WTC11 (cell line): ENCODE results near the gene TMEM269. TPM values are rescaled to one million over a fixed set of nuclear protein-coding genes. Genes with fewer than 3 reads are reported as not detected.

Experiments
- ATAC-seq: fragments of 200-7000 bp; cut with Tn5 transposase; 2 replicates; pipeline ENCODE4 v1.10.0; 2021; ENCODE audit warnings: mild to moderate bottlenecking, moderate library complexity
- CTCF ChIA-PET: fragments of 300-600 bp; sonication (Branson Sonifier 250); formaldehyde crosslinking; loops from one replicate; lab custom pipeline; 2021; ENCODE audit warnings: antibody characterized with exemption; lab: Charles Lee
- POLR2A ChIA-PET: fragments of 350-600 bp; sonication (Branson Sonifier 250); formaldehyde crosslinking; loops from one replicate; lab custom pipeline; 2021; ENCODE audit warnings: antibody characterized with exemption; lab: Charles Lee
- DNase-seq: peaks from one replicate; pipeline ENCODE4 v3.0.0; 2021; ENCODE audit warnings: low spot score
- H3K27ac Mint-ChIP-seq: 2 replicates; pipeline ENCODE4 v1.8.0; 2021; ENCODE audit warnings: mixed read lengths
- H3K27me3 Mint-ChIP-seq: 2 replicates; pipeline ENCODE4 v1.8.0; 2021; ENCODE audit warnings: low read depth, mild to moderate bottlenecking, moderate library complexity, mixed read lengths
- H3K36me3 Mint-ChIP-seq: 2 replicates; pipeline ENCODE4 v1.8.0; 2021; ENCODE audit warnings: mixed read lengths
- H3K4me1 Mint-ChIP-seq: 2 replicates; pipeline ENCODE4 v1.8.0; 2022; ENCODE audit warnings: mixed read lengths
- H3K4me3 Mint-ChIP-seq: 2 replicates; pipeline ENCODE4 v1.8.0; 2021; ENCODE audit warnings: mild to moderate bottlenecking, moderate library complexity, mixed read lengths
- H3K9me3 Mint-ChIP-seq: 2 replicates; pipeline ENCODE4 v1.8.0; 2021; ENCODE audit warnings: mixed read lengths
- CREM ChIP-seq: sonication (generic); formaldehyde crosslinking; IDR thresholded peaks from 2 replicates; pipeline ENCODE4 v1.8.1; 2022; ENCODE audit warnings: mild to moderate bottlenecking, missing genetic modification reagents, moderate library complexity
- EMX1 ChIP-seq: fragments of 250-450 bp; sonication (Bioruptor Pico); IDR thresholded peaks from 2 replicates; pipeline ENCODE4 v1.8.0; 2021; ENCODE audit warnings: mild to moderate bottlenecking
- ERG ChIP-seq: fragments of 250-450 bp; sonication (Bioruptor Pico); IDR thresholded peaks from 2 replicates; pipeline ENCODE4 v1.8.0; 2021; ENCODE audit warnings: mild to moderate bottlenecking
- ESRRA ChIP-seq: sonication (generic); formaldehyde crosslinking; IDR thresholded peaks from 2 replicates; pipeline ENCODE4 v1.8.1; 2022; ENCODE audit warnings: mild to moderate bottlenecking, missing genetic modification reagents, borderline replicate concordance
- FOXJ3 ChIP-seq: sonication (generic); formaldehyde crosslinking; IDR thresholded peaks from 2 replicates; pipeline ENCODE4 v1.9.0; 2021; ENCODE audit warnings: missing genetic modification reagents, mild to moderate bottlenecking, borderline replicate concordance
- IRF1 ChIP-seq: sonication (generic); formaldehyde crosslinking; IDR thresholded peaks from 2 replicates; pipeline ENCODE4 v1.8.0; 2023; ENCODE audit warnings: missing genetic modification reagents
- JAZF1 ChIP-seq: fragments of 250-450 bp; sonication (Bioruptor Pico); IDR thresholded peaks from 2 replicates; pipeline ENCODE4 v1.9.0; 2021; ENCODE audit warnings: moderate library complexity, mild to moderate bottlenecking, inconsistent platforms
- MYBL2 ChIP-seq: sonication (generic); formaldehyde crosslinking; IDR thresholded peaks from 2 replicates; pipeline ENCODE4 v1.8.1; 2023; ENCODE audit warnings: mild to moderate bottlenecking, moderate library complexity, missing genetic modification reagents
- TEAD1 ChIP-seq: sonication (generic); formaldehyde crosslinking; IDR thresholded peaks from 2 replicates; pipeline ENCODE4 v1.8.0; 2022; ENCODE audit warnings: mild to moderate bottlenecking, missing genetic modification reagents
- ZNF232 ChIP-seq: sonication (generic); formaldehyde crosslinking; IDR thresholded peaks from 2 replicates; pipeline ENCODE4 v1.8.0; 2022; ENCODE audit warnings: mild to moderate bottlenecking, missing genetic modification reagents
- total RNA-seq: library from RNA; stranded (reverse); gene quantifications from 3 replicates; pipeline ENCODE4 v1.2.3, GENCODE V29; 2021
- TF ChIP-seq, protein P1 (sequence below): sonication (generic); formaldehyde crosslinking; IDR thresholded peaks from 2 replicates; pipeline ENCODE4 v1.8.1; 2023; ENCODE audit warnings: mild to moderate bottlenecking, missing genetic modification reagents, moderate library complexity
- TF ChIP-seq, protein P2 (sequence below): fragments of 250-450 bp; sonication (Bioruptor Pico); conservative IDR thresholded peaks from 2 replicates; pipeline ENCODE4 v1.9.0; 2021; ENCODE audit warnings: mild to moderate bottlenecking
- TF ChIP-seq, protein P3 (sequence below): sonication (generic); formaldehyde crosslinking; conservative IDR thresholded peaks from 2 replicates; pipeline ENCODE4 v1.8.1; 2022; ENCODE audit warnings: mild to moderate bottlenecking, missing genetic modification reagents
- TF ChIP-seq, protein P4 (sequence below): sonication (generic); formaldehyde crosslinking; IDR thresholded peaks from 2 replicates; pipeline ENCODE4 v1.8.1; 2023; ENCODE audit warnings: mild to moderate bottlenecking, missing genetic modification reagents, moderate library complexity
- TF ChIP-seq, protein P5 (sequence below): fragments of 250-450 bp; sonication (Bioruptor Pico); IDR thresholded peaks from 2 replicates; pipeline ENCODE4 v1.9.0; 2021; ENCODE audit warnings: mild to moderate bottlenecking, borderline replicate concordance

TMEM269 gene
- total RNA-seq, 1 experiment from 2014 or later = 0.57 TPM

- TF ChIP-seq FOXJ3 (CRISPR knock-in tag) (no peak), ZNF232 (CRISPR knock-in tag) (no peak), ESRRA (CRISPR knock-in tag) (no peak), EMX1 (CRISPR knock-in tag) (no peak), IRF1 (CRISPR knock-in tag) (no peak), CREM (CRISPR knock-in tag) (no peak), TEAD1 (no peak)
- TF ChIP-seq, protein P1, sequence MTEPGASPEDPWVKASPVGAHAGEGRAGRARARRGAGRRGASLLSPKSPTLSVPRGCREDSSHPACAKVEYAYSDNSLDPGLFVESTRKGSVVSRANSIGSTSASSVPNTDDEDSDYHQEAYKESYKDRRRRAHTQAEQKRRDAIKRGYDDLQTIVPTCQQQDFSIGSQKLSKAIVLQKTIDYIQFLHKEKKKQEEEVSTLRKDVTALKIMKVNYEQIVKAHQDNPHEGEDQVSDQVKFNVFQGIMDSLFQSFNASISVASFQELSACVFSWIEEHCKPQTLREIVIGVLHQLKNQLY (CRISPR knock-in tag) = no peak
- TF ChIP-seq, protein P2, sequence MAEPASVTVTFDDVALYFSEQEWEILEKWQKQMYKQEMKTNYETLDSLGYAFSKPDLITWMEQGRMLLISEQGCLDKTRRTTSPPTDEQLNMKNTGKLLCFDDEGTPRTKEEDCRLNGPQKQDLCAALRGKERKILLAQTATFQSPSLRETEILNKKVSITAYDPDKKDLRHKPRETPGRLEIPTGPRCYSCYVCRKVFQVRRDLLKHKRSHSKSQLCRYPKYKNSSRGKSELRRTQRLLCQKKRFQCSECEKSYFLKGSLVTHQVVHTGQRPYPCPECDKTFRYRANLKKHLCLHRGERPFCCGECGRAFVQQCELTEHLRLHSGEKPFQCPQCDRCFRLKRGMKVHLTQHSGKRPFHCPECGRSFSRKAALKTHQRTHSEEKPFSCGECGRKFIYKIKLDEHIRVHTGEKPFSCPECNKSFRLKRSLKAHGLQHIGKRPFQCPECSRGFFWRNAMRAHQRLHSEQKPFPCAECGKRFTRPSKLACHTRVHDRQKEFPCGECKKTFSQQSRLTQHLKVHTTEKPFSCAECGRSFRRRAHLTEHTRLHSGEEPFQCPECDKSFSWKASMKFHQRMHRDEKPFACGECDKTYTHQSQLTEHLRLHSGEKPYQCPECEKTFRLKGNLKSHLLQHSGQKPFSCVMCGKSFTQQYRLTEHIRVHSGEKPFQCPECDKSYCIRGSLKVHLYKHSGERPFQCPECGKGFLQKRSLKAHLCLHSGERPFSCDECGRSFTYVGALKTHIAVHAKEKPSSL (CRISPR knock-in tag) = no peak
These were observed 62.4 kb downstream of the TMEM269 start (continued) for GRCh38 chr1:42847111-42847595.

GRCh38 chr1:42847721-42848460, 63.1 kb downstream of the TMEM269 start:
- ATAC-seq (no peak), DNase-seq (no peak)
- Mint-ChIP-seq H3K36me3 (peaks cover 35% of the 10 kb centered on the region), H3K4me1 (peaks cover 24% of the 10 kb centered on the region), H3K27me3 (no peaks in the 10 kb centered on the region; the same call in 1 of the 2 replicates), H3K4me3 (peak overlapping the region; percentile 95), H3K27ac (peak overlapping the region; percentile 43)
- POLR2A ChIA-PET = no interaction called here
- TF ChIP-seq, protein P2 (CRISPR knock-in tag) = no peak
- TF ChIP-seq, protein P3, sequence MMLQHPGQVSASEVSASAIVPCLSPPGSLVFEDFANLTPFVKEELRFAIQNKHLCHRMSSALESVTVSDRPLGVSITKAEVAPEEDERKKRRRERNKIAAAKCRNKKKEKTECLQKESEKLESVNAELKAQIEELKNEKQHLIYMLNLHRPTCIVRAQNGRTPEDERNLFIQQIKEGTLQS (CRISPR knock-in tag) = no peak
- TF ChIP-seq, all 79 proteins: peak for 0
- H3K9me3 Mint-ChIP-seq = no peaks in the 10 kb centered on the region; the same call in 1 of the 2 replicates
- CTCF ChIA-PET = interaction anchor here (1.3 to 3.3 kb wide), 4 partner anchors 17 to 226 kb away, joined by 3 to 17 read pairs (median 10); no protein-coding TSS in a partner anchor

DNA sequence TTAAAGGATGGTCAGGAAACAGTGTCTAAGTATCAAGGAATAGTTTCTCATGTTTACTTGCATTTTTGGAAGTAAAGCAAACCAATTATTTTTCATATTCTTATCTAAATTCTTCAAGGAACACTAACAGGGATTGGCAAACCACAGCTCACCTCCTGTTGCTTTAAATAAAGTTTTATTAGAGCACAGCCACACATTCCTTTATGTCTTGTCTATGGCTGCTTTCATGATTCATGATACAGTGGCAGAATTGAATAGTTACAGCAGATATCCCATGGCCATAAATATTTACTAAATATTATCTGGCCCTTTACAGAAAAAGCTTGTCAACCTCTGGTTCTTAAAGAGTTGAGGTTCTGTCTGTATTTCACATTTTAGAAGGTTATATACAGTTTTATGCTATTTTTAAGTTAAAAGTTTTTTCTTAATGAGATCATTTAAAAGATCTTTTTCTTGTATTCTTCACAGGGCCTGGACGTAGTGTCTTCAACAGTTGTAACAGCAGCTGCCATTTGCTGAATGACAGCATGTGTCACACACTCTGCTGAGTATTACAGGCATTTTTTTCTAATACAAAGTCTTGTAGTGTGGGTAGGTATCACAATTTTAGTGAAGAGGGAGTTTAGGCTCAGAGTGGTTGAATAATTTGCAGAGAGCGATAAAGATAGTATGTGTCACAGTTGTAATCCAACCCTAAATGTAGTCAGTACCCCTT, 64.2 kb downstream of the TMEM269 start:
- H3K27me3 Mint-ChIP-seq = no peaks in the 10 kb centered on the region; the same call in 1 of the 2 replicates
- peaks cover 31% of the 10 kb centered on the region for H3K36me3 Mint-ChIP-seq
- DNase-seq = no peak
- H3K9me3 Mint-ChIP-seq = no peaks in the 10 kb centered on the region; the same call in 1 of the 2 replicates
- H3K27ac Mint-ChIP-seq = no peak overlapping the region
- no peak overlapping the region for H3K4me3 Mint-ChIP-seq
- ChIA-PET POLR2A (no interaction called here), CTCF (interaction anchor here (3.3 kb wide), 1 partner anchor 64 kb away, joined by 16 read pairs; no protein-coding TSS in a partner anchor)
- ATAC-seq = no peak
- peaks cover 24% of the 10 kb centered on the region for H3K4me1 Mint-ChIP-seq
- TF ChIP-seq ESRRA (CRISPR knock-in tag) (no peak), CREM (CRISPR knock-in tag) (no peak), ERG (CRISPR knock-in tag) (no peak), MYBL2 (no peak), JAZF1 (CRISPR knock-in tag) (no peak)
- TF ChIP-seq, protein P4, sequence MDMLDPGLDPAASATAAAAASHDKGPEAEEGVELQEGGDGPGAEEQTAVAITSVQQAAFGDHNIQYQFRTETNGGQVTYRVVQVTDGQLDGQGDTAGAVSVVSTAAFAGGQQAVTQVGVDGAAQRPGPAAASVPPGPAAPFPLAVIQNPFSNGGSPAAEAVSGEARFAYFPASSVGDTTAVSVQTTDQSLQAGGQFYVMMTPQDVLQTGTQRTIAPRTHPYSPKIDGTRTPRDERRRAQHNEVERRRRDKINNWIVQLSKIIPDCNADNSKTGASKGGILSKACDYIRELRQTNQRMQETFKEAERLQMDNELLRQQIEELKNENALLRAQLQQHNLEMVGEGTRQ = no peak
- TF ChIP-seq, protein P5, sequence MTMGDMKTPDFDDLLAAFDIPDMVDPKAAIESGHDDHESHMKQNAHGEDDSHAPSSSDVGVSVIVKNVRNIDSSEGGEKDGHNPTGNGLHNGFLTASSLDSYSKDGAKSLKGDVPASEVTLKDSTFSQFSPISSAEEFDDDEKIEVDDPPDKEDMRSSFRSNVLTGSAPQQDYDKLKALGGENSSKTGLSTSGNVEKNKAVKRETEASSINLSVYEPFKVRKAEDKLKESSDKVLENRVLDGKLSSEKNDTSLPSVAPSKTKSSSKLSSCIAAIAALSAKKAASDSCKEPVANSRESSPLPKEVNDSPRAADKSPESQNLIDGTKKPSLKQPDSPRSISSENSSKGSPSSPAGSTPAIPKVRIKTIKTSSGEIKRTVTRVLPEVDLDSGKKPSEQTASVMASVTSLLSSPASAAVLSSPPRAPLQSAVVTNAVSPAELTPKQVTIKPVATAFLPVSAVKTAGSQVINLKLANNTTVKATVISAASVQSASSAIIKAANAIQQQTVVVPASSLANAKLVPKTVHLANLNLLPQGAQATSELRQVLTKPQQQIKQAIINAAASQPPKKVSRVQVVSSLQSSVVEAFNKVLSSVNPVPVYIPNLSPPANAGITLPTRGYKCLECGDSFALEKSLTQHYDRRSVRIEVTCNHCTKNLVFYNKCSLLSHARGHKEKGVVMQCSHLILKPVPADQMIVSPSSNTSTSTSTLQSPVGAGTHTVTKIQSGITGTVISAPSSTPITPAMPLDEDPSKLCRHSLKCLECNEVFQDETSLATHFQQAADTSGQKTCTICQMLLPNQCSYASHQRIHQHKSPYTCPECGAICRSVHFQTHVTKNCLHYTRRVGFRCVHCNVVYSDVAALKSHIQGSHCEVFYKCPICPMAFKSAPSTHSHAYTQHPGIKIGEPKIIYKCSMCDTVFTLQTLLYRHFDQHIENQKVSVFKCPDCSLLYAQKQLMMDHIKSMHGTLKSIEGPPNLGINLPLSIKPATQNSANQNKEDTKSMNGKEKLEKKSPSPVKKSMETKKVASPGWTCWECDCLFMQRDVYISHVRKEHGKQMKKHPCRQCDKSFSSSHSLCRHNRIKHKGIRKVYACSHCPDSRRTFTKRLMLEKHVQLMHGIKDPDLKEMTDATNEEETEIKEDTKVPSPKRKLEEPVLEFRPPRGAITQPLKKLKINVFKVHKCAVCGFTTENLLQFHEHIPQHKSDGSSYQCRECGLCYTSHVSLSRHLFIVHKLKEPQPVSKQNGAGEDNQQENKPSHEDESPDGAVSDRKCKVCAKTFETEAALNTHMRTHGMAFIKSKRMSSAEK (CRISPR knock-in tag) = no peak
